B cell (primary cell): ENCODE data around the gene FOXL2. TPM values are rescaled to one million over a fixed set of nuclear protein-coding genes. Genes with fewer than 3 reads are reported as not detected.

ENCODE experiments used
- ATAC-seq: fragments of 200-7000 bp; cut with Tn5 transposase; one replicate; pipeline ENCODE4 v1.10.0; 2021; ENCODE audit warnings: low read depth, mild to moderate bottlenecking, moderate number of reproducible peaks, moderate library complexity
- CTCF ChIA-PET: fragments of 350-600 bp; sonication (Branson Sonifier 250); formaldehyde crosslinking; loops from one replicate; lab custom pipeline; 2021; ENCODE audit warnings: antibody characterized with exemption, inconsistent platforms; lab: Charles Lee
- POLR2A ChIA-PET: fragments of 350-600 bp; sonication (Branson Sonifier 250); formaldehyde crosslinking; loops from one replicate; lab custom pipeline; 2021; ENCODE audit warnings: antibody characterized with exemption; lab: Charles Lee
- DNase-seq: peaks from one replicate; pipeline ENCODE4 v3.0.0; 2013
- H2AFZ ChIP-seq: 2 replicates; pipeline ENCODE4 v1.6.1; 2012; ENCODE audit warnings: mild to moderate bottlenecking, low read depth, low read length; ENCODE audit not compliant: insufficient read depth, poor library complexity, severe bottlenecking
- H3K27ac ChIP-seq, 2 donors: 1 replicate in 1 of 2; 2 replicates in 1 of 2; pipeline ENCODE4 v1.5.1; 2012 to 2013; ENCODE audit warnings: low read length in 2 of 2, mild to moderate bottlenecking in 2 of 2, moderate library complexity in 1 of 2
- H3K27me3 ChIP-seq, 4 experiments: fragments of 200-600 bp in 1 of 4; sonication (generic) in 1 of 4; replicated peaks in 1 of 4; 1 replicate in 2 of 4; 2 replicates in 2 of 4; pipeline versions ENCODE4 v1.6.1 to v1.7.0; 2013 to 2016; ENCODE audit warnings: low read length in 3 of 4, mild to moderate bottlenecking in 2 of 4, mixed read lengths in 1 of 4, moderate library complexity in 1 of 4; ENCODE audit not compliant: insufficient read depth in 4 of 4, control insufficient read depth in 3 of 4; ENCODE audit errors: control extremely low read depth in 1 of 4
- H3K36me3 ChIP-seq, 2 experiments: replicated peaks in 1 of 2; 1 replicate in 1 of 2; 2 replicates in 1 of 2; pipeline versions ENCODE4 v1.6.1 to v1.7.1; 2013; ENCODE audit warnings: low read length in 1 of 2; ENCODE audit not compliant: insufficient read depth in 2 of 2, control insufficient read depth in 1 of 2; ENCODE audit errors: control extremely low read depth in 1 of 2, extremely low read depth in 1 of 2
- H3K4me1 ChIP-seq, 2 donors: fragments of 200-600 bp in 1 of 2; sonication (generic) in 1 of 2; 1 replicate in 1 of 2; 2 replicates in 1 of 2; pipeline versions ENCODE4 v1.5.1 to v1.6.1; 2013 to 2017; ENCODE audit warnings: low read length in 2 of 2; ENCODE audit not compliant: control insufficient read depth in 2 of 2, insufficient read depth in 2 of 2
- H3K4me2 ChIP-seq: replicated peaks from 2 replicates; pipeline ENCODE3; 2012; ENCODE audit warnings: mild to moderate bottlenecking, low read depth, low read length; ENCODE audit not compliant: poor library complexity, severe bottlenecking
- H3K4me3 ChIP-seq, 5 experiments: fragments of 200-600 bp in 1 of 5; sonication (generic) in 1 of 5; 1 replicate in 3 of 5; 2 replicates in 2 of 5; pipeline versions ENCODE4 v1.5.1 to v1.7.0; 2011 to 2016; ENCODE audit warnings: low read length in 4 of 5, mild to moderate bottlenecking in 4 of 5, low read depth in 2 of 5, control low read depth in 1 of 5, moderate library complexity in 1 of 5; ENCODE audit not compliant: insufficient read depth in 1 of 5; ENCODE audit errors: control extremely low read depth in 1 of 5, extremely low read depth in 1 of 5
- H3K79me2 ChIP-seq: fragments of 200-600 bp; sonication (generic); one replicate; pipeline ENCODE4 v1.6.0; 2016; ENCODE audit warnings: low read length; ENCODE audit not compliant: control insufficient read depth, insufficient read depth
- H3K9ac ChIP-seq: fragments of 200-600 bp; sonication (generic); 2 replicates; pipeline ENCODE4 v1.6.1; 2017; ENCODE audit warnings: mild to moderate bottlenecking, low read length, moderate library complexity
- H3K9me3 ChIP-seq, 3 donors: one replicate each; pipeline versions ENCODE4 v1.6.1 to v1.7.1; 2013; ENCODE audit warnings: low read length in 2 of 3; ENCODE audit not compliant: control insufficient read depth in 2 of 3, insufficient read depth in 1 of 3; ENCODE audit errors: control extremely low read depth in 1 of 3
- H4K20me1 ChIP-seq: 2 replicates; pipeline ENCODE4 v1.6.0; 2012; ENCODE audit warnings: mild to moderate bottlenecking, low read length; ENCODE audit not compliant: insufficient read depth, control insufficient read depth, poor library complexity, severe bottlenecking
- H3K27ac Mint-ChIP-seq: one replicate; pipeline ENCODE4 v1.8.0; 2021; ENCODE audit warnings: mixed read lengths
- H3K27me3 Mint-ChIP-seq: one replicate; pipeline ENCODE4 v1.8.0; 2021; ENCODE audit warnings: mixed read lengths
- H3K4me1 Mint-ChIP-seq: one replicate; pipeline ENCODE4 v1.8.0; 2021; ENCODE audit warnings: mixed read lengths
- H3K4me3 Mint-ChIP-seq: one replicate; pipeline ENCODE4 v1.8.0; 2021; ENCODE audit warnings: mixed read lengths
- H3K9me3 Mint-ChIP-seq: one replicate; pipeline ENCODE4 v1.8.0; 2022; ENCODE audit warnings: mixed read lengths; ENCODE audit not compliant: insufficient read depth
- EZH2 ChIP-seq: IDR thresholded peaks from 2 replicates; pipeline ENCODE4 v1.6.1; 2012; ENCODE audit warnings: borderline replicate concordance, low read depth, mild to moderate bottlenecking, moderate library complexity, low read length; ENCODE audit not compliant: insufficient read depth, poor library complexity, severe bottlenecking
- WGBS: methylation state at CpG from one replicate; pipeline ENCODE4 v1.1.5; 2013; ENCODE audit warnings: missing lambda C conversion rate; ENCODE audit not compliant: insufficient coverage; 5-methylcytosine and 5-hydroxymethylcytosine counted together
- intact Hi-C: fragments of 100-400 bp; cut with micrococcal nuclease; formaldehyde crosslinking; loops from one replicate; pipeline ENCODE4 v1.10.0; 2022
- polyA plus RNA-seq: library from polyadenylated mRNA; depleted of rRNA; stranded (reverse); fragments of >200 nt; gene quantifications from 2 replicates; pipeline ENCODE4 v1.2.3, GENCODE V29; 2012
- total RNA-seq, 2 donors: library from RNA; stranded (reverse); fragments of 120-200 nt in 1 of 2; gene quantifications; 1 replicate in 1 of 2; 2 replicates in 1 of 2; pipeline versions ENCODE4 v1.2.3 to v1.2.4, GENCODE V29; 2013 to 2022
- TF ChIP-seq, protein P1 (sequence below): fragments of 200-600 bp; IDR thresholded peaks from one replicate; pipeline ENCODE4 v1.8.0; 2022; ENCODE audit warnings: antibody characterized with exemption, mild to moderate bottlenecking

The FOXL2 gene
- total and polyA plus RNA-seq, 2 donors (not counting 1 experiment from before 2014, with no cell fraction given), result not detected

DNA sequence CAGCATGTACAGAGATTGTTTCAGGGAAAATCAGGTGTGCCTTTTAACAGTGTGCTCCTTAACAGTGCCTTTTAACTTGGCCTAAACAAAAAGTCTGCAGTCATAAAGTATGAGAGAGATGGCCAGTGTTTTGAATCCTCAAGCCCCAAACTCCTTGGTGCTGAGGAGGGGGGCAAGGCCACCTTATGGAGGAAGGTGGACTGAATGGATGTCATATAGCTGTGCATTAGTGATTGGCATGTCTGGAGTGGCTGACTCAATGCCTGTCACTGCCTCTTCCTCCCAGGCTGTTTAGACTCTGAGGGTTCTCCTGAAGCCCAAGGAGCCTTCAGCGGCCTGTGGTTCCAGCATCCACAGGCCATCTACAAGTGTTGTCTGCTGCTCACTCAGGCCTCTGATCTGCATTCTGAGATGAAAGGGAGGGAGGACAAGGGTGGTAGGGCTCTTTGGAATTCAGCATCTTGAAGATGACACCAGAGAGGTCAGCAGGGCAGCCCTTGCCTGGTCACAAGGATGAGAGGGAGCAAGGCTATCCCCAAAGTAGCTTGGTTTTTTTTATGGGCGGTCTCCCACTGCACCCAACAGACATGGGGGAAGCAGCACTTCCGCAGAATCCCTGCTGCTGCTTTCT is 1.5 kb upstream of the FOXL2 start:
- Histone ChIP-seq H3K4me1 (peaks cover 45 to 60% of the 10 kb centered on the region in 2 donors), H2AFZ (no peak overlapping the region), H3K4me2 (no peak overlapping the region), H3K27me3 (peaks cover 0 to 82% (median 50%) of the 10 kb centered on the region in 4 experiments), H3K79me2 (no peaks in the 10 kb centered on the region), H3K4me3 (no peak overlapping the region), H3K27ac (no peak overlapping the region), H3K9ac (no peak overlapping the region), H4K20me1 (no peaks in the 10 kb centered on the region), H3K36me3 (no peaks in the 10 kb centered on the region), H3K9me3 (peaks cover 0 to 35% (median 0%) of the 10 kb centered on the region in 3 donors)
- no peak for TF ChIP-seq EZH2
- TF ChIP-seq, protein P1, sequence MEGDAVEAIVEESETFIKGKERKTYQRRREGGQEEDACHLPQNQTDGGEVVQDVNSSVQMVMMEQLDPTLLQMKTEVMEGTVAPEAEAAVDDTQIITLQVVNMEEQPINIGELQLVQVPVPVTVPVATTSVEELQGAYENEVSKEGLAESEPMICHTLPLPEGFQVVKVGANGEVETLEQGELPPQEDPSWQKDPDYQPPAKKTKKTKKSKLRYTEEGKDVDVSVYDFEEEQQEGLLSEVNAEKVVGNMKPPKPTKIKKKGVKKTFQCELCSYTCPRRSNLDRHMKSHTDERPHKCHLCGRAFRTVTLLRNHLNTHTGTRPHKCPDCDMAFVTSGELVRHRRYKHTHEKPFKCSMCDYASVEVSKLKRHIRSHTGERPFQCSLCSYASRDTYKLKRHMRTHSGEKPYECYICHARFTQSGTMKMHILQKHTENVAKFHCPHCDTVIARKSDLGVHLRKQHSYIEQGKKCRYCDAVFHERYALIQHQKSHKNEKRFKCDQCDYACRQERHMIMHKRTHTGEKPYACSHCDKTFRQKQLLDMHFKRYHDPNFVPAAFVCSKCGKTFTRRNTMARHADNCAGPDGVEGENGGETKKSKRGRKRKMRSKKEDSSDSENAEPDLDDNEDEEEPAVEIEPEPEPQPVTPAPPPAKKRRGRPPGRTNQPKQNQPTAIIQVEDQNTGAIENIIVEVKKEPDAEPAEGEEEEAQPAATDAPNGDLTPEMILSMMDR, result no peak
- DNase-seq, result no peak
- intact Hi-C loops, result no loop called here
- Mint-ChIP-seq H3K4me3 (peak overlapping the region; percentile 80), H3K27ac (no peak overlapping the region), H3K4me1 (peaks cover 46% of the 10 kb centered on the region), H3K9me3 (no peaks in the 10 kb centered on the region), H3K27me3 (peaks cover 66% of the 10 kb centered on the region)
- CTCF ChIA-PET, result interaction anchor here (1.3 to 2.4 kb wide), 3 partner anchors 10 to 33 kb away, joined by 3 to 13 read pairs (median 8); no protein-coding TSS in a partner anchor
- POLR2A ChIA-PET, result no interaction called here
- WGBS, result 48% methylated on average over 3 of the region's 3 CpGs
- no peak for ATAC-seq

DNA sequence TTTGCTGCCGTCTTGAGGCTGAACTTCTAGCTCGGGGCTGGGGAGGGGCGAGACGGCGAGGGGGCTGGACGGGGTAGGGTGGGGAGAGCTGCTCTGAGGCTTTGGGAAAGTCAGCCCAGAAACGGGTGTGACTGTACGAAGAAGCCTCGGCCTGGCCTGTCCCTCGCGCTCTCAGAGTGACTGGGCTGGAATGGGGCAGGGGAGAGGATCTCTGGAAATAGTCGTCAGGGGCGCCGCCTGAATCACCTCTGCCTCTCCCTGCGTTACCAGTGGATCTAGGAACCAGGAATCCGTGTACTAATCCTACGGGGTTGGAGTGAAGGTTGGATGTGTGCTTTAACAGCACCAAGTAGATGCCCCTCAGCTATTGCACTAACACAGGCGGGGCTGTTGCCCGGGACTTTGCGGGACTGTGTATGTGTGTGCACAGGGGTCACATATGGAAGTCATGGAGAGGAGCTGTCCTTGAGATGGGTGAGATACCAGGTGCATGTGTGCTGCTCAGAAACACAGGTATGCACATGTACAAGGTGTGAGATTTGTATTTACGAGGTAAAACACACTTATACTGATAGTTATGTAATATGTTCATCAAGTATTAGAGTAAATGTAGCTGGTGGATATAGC is 671 bp upstream of the FOXL2 start:
- Histone ChIP-seq H3K9me3 (peaks cover 0 to 42% (median 0%) of the 10 kb centered on the region in 3 donors), H3K9ac (no peak overlapping the region), H2AFZ (peak overlapping the region; percentile 69), H3K4me3 (peak overlapping the region in 2 of 5 experiments; percentile 39 to 47), H3K4me2 (peak overlapping the region; percentile 86), H3K27me3 (peaks cover 0 to 91% (median 59%) of the 10 kb centered on the region in 4 experiments), H3K79me2 (no peaks in the 10 kb centered on the region), H3K27ac (no peak overlapping the region), H3K36me3 (no peaks in the 10 kb centered on the region), H4K20me1 (no peaks in the 10 kb centered on the region), H3K4me1 (peaks cover 45 to 69% of the 10 kb centered on the region in 2 donors)
- CTCF ChIA-PET, result interaction anchor here (1.3 to 2.4 kb wide), 3 partner anchors 10 to 32 kb away, joined by 3 to 13 read pairs (median 8); no protein-coding TSS in a partner anchor
- WGBS, result 18% methylated on average over 17 of the region's 21 CpGs
- Mint-ChIP-seq H3K9me3 (no peaks in the 10 kb centered on the region), H3K27me3 (peaks cover 69% of the 10 kb centered on the region), H3K4me1 (peaks cover 49% of the 10 kb centered on the region), H3K4me3 (peak overlapping the region; percentile 80), H3K27ac (no peak overlapping the region)
- TF ChIP-seq EZH2, result no peak
- TF ChIP-seq, protein P1, result no peak
- POLR2A ChIA-PET, result interaction anchor here (0.6 kb wide), 1 partner anchor 231 kb away, joined by 9 read pairs; no protein-coding TSS in a partner anchor
- DNase-seq, result no peak
- intact Hi-C loops, result no loop called here
- no peak for ATAC-seq
